GM18526 (cell line): Measurements from ENCODE around the gene ST6GAL1.

Experiments used
- POLR2A ChIP-seq: IDR thresholded peaks from 3 replicates; pipeline ENCODE4 v1.6.1; 2011; ENCODE audit not compliant: insufficient read length; ENCODE audit errors: extremely low read depth

The ST6GAL1 gene

DNA sequence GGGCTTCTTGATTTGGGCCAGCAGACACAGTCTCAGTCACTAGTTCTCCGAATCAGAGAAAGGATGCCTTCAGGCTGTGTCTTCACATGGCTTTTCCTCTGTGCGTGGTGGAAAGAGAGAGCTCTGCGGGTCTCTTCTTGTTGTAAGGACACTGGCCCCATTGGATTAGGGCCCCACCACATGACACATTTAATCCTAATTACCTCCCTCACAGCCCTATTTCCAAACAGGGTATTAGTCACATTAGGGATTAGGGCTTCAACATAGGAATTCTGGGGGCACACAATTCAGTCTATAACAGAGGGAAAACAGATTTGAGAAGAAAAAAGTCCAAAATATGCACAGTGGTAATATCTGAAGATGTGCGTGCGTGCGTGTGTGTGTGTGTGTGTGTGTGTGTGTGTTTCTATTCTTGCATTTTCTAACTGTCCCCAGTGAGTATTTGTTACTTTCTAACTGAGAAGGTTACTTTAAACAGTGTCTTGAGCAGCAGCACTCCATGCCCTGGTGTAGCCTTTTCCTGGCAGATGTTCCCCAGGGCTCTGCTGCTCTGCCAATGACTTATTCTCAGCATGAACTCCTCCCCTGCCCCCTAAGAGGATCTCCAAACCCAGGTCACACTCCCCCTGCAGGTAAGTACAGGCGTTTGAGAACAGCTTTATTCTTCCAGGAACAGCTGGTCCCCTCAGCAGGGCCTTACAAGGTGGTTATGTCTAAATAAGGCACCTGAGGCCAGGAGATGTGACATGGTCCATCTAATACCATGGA lies 136.1 kb downstream of the ST6GAL1 start:
- no peak for TF ChIP-seq POLR2A

DNA sequence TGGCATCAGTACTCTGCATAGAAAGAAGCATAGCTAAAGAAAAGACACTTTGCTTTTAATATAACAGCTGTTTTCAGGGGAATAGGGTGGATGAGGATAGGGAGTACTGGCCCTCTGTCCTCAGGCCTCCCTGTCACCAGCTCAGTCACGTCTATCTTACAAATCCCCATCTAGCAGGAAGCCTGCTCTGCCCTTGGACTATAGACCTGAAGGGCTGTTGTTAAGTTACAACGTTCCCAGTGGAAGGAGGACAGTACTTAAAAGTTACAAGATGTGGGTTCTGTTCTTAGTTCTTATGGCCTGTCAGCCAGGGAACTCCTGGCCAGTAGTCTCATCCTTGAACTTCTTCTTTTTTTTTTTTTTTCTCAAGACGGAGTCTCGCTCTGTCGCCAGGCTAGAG lies 138.5 kb downstream of the ST6GAL1 start:
- no peak for TF ChIP-seq POLR2A

DNA sequence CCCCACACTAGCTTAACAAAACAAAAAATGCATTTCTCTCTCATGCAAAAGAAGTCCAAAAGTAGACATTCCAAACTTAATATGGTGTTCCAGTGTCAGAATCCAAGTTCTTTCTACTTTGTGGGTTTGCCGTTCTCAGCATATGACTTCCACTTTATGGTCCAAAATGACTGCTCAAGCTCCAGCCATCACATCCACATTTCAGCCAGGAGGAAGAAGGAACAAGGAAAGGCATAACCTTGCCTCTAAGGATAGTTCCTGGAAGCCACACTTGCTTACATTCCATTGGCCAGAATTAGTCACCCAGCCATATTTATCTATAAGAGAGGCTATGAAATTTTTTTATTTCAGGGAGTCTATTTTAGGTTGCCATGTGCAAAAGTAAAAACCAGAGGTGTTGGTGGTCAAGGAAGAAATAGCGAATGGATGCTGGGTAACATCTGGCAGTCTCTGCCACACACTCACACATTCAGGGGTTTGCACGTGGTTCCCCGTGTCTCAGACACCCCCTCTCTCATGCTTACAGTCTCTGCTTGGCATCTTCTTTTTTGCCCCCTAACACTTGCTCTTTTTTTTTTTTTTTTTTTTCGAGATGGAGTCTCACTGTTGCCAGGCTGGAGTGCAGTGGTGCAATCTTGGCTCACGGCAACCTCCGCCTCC lies 139.7 kb downstream of the ST6GAL1 start:
- no peak for TF ChIP-seq POLR2A

DNA sequence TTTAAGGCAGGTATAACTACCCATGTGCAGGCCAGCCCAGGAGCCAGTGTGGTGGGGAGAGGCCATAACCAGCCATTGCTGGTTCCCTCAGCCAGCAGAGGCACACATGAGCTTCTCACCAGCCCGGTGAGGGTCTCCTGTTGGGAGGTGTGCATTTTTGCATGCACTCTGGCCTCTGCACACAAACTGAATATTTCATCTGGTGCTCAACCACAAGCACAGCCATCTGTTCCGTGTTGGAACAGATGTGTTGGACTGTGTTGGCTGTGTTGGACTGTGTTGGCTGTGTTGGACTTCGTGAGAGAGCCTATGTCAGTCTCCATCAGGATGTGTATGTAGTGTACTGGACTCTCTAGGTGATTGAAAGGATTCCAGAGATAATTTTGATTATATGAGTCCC lies 141.8 kb downstream of the ST6GAL1 start:
- TF ChIP-seq POLR2A = no peak

DNA sequence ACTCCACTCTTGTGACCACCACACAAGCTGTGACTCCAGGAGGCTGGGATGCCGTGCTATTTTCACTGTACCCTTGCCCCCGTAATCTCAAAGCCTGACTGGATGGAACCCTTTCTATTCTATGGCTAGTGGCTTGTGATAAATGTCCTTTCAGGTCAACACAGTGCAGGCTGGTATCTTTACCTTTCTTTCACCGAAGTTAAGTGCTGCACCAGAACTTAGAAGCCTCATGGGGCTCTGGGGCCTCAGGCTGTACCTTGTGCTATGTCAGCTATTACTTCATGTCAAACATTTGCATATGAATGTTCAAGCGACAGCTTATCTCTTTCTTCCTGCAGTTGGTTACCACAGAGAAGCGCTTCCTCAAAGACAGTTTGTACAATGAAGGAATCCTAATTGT lies 142.2 kb downstream of the ST6GAL1 start:
- TF ChIP-seq POLR2A = no peak

DNA sequence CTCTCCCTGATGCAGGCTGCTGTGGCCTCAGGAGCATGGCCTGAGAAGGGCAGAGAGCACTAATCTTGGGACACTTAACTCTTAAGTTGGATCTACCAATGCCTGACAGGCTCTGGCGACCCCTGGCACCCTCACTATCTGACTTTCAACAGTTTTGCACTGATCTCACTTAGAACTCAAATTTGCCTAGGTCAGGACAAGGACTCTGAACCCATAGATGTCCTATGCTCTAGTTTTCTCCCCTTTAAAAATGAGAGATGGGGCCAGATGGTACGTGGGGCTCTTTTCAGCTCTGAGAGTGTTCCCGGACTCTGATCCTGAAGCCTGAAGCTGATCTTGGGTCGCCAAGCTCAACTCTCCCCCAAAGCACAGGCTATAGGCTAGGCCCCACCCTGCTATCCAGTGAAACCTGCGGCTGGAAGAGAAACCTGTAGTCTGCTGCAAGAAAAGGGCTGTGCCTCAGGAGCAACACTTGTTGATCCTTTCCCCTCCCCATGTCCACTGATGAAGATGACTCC lies 143.3 kb downstream of the ST6GAL1 start:
- TF ChIP-seq POLR2A = no peak

DNA sequence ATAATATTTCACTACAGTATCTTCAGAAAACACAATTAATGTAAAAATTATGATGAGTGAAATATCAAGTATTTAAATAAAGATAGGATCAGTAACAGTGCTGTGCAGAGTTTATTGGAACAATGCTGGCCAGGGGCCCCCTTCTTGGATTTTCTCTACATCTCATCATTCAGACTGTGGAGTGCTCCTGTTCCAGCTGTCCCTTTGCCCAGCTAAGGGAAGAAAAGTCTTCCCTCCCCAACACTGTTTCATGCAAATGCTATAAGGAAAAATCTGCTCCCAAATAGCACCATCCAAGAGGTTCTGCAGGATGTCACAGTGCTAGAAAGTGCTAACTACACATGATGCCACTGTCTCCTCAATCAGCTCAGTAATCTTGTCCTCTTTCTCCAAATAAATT lies 144.5 kb downstream of the ST6GAL1 start:
- no peak for TF ChIP-seq POLR2A

DNA sequence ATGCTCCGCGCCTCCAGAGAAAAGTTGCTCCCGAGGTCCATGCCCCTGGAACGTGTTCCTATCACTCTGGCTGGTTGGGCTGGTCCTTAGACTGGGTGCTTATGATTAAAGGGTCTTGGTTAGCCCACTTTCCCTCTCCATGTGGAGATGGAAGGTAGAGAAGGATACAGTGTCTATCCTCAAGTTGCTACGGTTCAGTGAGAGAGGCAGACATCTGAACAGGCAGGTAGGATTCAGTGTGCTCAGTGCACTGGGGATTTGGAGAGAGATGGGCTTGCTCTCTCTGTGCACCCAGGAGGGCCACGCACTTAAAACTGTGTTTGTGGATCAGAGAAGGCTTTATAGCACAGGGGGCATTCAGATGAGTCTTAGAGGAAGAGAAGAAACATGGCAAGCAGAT lies 146.0 kb downstream of the ST6GAL1 start:
- TF ChIP-seq POLR2A = no peak

DNA sequence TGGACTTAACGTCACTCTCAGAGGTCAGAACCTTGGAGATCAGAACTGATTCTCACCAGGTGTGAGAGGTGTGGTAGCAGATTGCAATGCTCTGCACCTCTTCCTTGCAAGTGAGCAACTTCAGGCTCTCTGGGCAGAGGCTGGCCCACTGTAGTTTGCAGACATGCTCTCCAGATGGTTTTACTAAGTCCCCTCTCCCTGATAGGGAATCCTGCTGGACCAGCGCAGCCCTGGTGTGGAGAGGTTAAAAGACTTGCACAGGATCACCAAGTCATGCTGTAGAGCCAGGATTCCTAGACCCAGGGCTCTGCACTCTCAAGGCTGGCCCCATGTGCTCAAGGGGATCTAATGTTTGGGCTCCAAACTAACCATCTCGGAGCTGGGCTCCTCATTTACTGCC lies 146.8 kb downstream of the ST6GAL1 start:
- TF ChIP-seq POLR2A = no peak

DNA sequence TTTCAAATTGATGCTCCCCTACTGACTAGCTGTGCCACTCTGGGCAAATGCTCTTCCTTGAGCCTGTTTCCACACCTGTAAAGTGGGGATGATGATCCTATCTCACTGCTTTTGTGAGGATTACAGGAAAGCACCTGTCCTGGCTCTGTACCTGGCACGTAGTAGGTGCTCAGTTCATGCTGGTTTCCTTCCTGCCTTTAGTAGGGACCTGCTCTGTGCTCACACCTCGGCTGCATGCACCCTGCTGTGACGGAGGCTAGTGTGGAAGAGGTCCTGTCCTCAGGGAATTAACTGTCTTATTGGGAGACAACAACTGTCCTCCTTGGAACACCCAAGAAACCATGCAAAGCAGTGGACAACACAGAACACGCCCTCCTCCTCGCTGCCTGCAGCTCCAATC lies 147.2 kb downstream of the ST6GAL1 start:
- TF ChIP-seq POLR2A = no peak

DNA sequence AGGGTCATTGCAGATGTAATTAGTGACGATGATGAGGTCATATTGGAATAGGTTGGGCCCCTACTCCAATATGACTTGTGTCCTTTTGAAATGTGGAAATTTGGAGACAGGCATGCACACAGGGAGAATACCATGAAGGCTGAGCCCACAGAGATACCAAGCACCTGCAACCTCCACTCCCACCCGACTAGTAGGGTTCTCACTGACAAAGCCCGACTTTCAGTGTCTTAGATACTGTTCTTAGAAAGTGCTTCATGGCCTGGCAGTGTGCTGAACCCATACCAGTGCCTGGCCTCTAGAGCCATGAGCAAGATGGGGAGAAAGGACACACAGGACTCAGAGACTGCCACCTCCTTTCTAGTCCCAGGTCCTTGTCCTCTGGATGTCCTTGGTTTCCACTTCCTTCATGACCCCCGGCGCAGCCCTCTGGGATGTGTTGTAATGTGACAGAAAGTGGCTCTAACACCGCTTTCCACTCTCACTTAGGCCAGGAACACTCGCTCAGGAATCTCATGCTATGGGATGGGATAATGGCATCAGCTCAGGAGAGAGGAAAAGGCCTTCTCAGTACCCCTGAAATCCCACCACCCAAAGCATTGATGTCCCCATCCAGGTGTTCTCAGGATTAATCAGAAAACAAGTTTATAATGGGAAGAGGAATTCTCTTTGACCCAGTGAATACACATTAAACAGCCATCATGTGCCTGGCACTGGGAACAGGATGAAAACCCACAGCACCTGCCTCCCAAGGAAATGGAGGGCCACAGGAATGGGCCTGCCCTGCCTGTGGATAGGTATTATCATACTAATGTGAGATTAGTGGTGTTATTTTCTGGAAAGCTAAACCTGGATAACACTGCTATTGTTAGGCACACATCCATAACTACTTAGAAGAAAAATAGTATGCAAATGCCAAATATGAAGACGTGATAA lies 149.0 kb downstream of the ST6GAL1 start:
- TF ChIP-seq POLR2A = no peak

DNA sequence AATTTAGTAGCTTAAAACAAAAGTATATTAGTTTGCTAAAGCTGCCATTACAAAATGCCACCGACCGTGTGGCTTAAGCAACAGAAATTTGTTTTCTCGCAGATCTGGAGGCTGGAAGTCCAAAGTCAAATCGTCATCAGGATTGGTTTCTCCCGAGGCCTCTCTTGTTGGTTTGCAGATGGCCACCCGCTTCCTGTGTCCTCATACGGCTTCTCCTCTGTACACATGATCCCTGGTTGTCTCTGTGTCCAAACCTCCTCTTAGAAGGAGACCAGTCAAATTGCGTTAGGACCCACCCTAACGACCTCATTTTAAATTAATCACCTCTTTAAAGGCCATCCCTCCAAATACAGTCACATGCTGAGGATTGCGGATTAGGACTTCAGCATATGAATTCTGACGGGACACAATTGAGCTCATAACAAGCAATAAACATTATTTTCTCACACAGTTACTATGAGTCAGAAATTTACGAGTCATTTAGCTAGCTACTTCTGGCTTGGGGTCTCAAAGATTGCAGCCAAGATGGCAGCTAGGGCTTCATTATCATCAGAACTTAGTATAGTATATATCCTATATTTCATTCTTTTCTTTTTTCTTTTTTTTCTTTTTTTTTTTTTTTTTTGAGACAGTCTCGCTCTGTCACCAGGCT lies 150.6 kb downstream of the ST6GAL1 start:
- no peak for TF ChIP-seq POLR2A

DNA sequence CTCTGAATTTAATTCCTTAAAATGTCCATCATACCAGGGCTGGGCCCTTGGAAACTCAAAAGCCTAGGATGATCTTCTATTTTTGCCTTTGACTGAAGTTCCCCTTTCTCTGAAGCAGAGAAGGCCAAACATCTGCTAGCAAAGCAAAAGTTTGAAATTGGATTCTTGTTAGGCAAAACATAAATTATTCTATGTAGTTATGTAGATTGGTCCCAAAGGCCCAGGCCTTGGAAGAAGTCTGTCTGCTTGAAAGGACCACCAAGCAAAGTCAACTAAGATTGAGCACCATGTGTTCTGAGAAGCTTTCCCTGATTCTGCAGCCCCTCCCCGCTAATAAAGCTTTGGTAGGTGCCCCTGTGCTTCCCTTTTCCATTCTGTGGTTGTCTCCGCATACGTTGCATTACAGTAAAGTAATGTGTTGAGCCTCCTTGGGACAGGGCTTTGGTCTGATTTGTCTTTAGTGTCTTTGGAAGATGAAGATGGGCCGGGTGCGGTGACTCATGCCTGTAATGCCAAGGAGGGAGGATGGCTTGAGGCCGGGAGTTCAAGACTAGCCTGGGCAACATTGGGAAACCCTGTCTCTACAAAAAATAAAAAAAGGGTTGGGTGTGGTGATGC lies 152.5 kb downstream of the ST6GAL1 start:
- no peak for TF ChIP-seq POLR2A

DNA sequence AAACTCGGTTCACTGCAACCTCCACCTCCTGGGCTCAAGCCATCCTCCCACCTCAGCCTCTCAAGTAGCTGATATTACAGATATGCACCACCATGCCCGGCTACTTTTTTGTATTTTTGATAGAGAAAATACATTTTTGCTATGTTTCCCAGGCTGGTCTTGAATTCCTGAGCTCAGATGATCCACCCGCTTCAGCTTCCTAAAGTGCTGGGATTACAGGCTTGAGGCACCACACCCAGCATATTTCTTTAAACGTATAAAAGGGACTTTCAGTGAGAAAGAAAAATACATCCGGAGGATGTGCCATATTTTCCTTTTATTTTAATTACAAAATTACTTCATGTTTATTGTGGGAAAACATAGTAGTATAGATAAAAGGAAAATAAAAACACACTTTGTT lies 153.8 kb downstream of the ST6GAL1 start:
- no peak for TF ChIP-seq POLR2A

DNA sequence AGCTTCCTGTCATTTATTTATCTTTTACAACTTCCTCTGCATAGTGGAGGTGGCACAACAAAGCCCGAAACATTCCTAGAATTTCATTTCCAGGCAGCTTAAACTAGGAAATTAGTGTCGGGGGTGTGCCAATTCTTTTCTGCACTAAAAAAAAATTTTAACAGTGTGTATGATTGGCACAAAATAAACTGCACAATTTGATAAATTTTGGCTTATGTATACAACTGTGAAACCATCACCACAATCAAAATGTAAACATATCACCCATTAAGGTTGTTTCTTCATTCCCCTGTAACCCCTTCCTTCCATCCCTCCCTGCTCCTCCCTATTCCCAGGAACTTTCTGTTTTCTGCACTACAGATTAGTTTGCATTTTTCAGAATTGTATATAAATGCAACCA lies 154.3 kb downstream of the ST6GAL1 start:
- TF ChIP-seq POLR2A = no peak
